ENCODE results near the gene ERC1. TPM values are rescaled to one million over a fixed set of nuclear protein-coding genes. Genes with fewer than 3 reads are reported as not detected.
A peak's percentile ranks its signal among the peaks of the same experiment; 100 is the strongest.
"Not testable (repeated sequence)": the region's sequence is repeated elsewhere in the genome, so short reads cannot be mapped to it uniquely, and the experiment has no call there.

Gene ERC1
- total and polyA plus RNA-seq, 7 donors = 5.4 to 97.8 (median 34.6) TPM

- Histone ChIP-seq H3K27me3 (no peaks in the 10 kb centered on the region), H3K4me3 (no peak overlapping the region), H3K27ac (no peak overlapping the region), H3K36me3 (no peaks in the 10 kb centered on the region), H3K4me1 (peaks cover 0 to 33% (median 19%) of the 10 kb centered on the region in 4 donors), H3K9me3 (no peaks in the 10 kb centered on the region)
- no peak for TF ChIP-seq EP300 (IDR thresholded peaks at IDR 0.05)
- no peak for TF ChIP-seq CTCF (IDR thresholded peaks at IDR 0.05)
- no peak for TF ChIP-seq POLR2AphosphoS5 (IDR thresholded peaks at IDR 0.05)
- TF ChIP-seq POLR2A (IDR thresholded peaks at IDR 0.05) = no peak
- DNase-seq = no peak
- intact Hi-C loops (cut with DNase I) = no loop called here
- WGBS, 2 donors = 73 to 80% methylated on average over 4 of the region's 4 CpGs
Observed at GRCh38 chr12:1050059-1050707, 59.2 kb downstream of the ERC1 start.

DNA sequence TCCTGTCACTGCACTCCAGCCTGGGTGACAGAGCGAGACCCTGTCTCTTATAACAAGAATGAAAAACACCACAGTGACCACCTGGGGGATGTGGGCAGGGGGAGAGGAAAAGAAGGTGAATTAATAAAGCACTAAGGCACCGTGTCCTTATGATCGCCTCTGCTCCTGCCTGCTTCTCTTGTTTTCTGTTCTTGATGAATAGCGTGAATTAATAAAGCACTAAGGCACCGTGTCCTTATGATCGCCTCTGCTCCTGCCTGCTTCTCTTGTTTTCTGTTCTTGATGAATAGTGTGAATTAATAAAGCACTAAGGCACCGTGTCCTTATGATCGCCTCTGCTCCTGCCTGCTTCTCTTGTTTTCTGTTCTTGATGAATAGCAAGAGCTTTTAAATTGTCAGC lies 60.6 kb downstream of the ERC1 start:
- intact Hi-C loops (cut with DNase I) = not testable (repeated sequence)

DNA sequence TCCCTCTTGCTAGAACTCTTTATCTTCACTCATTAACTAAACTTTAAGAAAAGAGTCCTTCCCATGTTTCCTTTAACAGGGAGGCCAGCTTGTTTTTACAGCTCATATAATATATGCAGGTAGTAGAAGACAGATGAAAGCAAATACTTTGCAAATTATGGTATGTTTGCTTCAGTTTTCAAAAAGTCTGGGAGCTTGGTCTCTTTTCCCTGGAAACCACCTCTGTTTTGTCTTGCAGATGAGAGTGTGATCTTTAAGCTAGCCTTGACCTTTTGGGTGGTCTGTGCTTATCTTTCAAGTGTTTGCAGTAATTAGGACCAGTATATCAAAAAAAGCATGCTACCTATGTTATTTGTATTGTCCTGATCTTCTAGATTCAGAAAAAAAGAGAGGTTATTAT lies 62.7 kb downstream of the ERC1 start:
- H3K27ac ChIP-seq = peak overlapping the region in 3 of 4 donors; percentile 6 to 46 (median 34)
- DNase-seq = no peak

More for the DNA sequence above, 60.6 kb downstream of the ERC1 start:
- peaks cover 0 to 33% (median 21%) of the 10 kb centered on the region in 4 donors for H3K4me1 ChIP-seq
- H3K4me3 ChIP-seq, DNase-seq, H3K27me3 ChIP-seq, H3K9me3 ChIP-seq, H3K36me3 ChIP-seq, H3K27ac ChIP-seq: not testable (repeated sequence)
- WGBS, 2 donors = 96 to 98% methylated on average over 8 of the region's 8 CpGs

DNA sequence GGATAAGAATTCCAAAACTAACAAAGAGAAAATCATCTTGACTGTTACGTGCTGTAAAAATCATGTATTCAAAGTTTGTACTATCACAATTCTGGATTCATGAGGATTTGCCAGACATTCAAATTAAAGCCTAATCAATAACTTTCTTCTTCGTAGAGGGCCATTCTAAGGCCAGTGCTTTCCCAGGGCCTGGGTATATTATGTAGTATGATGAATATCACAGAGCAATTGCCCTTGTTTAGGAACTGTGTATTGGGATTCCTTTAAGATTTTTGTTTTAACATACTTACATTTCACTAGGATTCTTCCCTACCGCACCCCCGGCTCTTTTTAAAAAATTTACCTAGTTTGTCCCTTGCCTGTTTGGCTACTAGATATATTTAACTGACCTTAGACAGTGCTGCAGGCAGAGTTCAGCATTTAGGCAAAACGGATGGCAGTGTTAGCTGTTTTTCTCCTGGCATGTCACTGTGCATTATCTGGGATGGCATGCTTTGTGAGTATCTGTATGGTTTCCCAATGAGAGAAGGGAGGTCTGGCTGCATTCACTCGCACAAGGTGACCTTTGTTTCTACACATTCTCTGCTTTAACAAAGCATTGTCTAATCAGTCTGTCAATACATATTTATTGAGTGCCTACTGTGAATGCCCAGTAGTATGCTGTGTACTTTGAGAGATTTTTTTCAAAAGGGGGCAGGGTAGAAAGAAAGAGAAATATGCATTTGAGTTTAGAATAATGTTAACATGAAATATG lies 63.3 kb downstream of the ERC1 start:
- intact Hi-C loops (cut with DNase I) = no loop called here
- no peak for DNase-seq
- no peaks in the 10 kb centered on the region for H3K36me3 ChIP-seq
- H3K27me3 ChIP-seq = no peaks in the 10 kb centered on the region
- TF ChIP-seq POLR2A (IDR thresholded peaks at IDR 0.05) (no peak), EP300 (IDR thresholded peaks at IDR 0.05) (no peak), CTCF (IDR thresholded peaks at IDR 0.05) (no peak), POLR2AphosphoS5 (IDR thresholded peaks at IDR 0.05) (no peak)
- peak overlapping the region; percentile 1 to 46 (median 40) for H3K27ac ChIP-seq
- peaks cover 0 to 4% (median 0%) of the 10 kb centered on the region in 4 donors for H3K9me3 ChIP-seq
- no peak overlapping the region for H3K4me3 ChIP-seq
- 63 to 76% methylated on average over 6 of the region's 6 CpGs for WGBS, 2 donors
- H3K4me1 ChIP-seq = peaks cover 0 to 25% (median 16%) of the 10 kb centered on the region in 4 donors

More for the DNA sequence above, 62.7 kb downstream of the ERC1 start:
- Histone ChIP-seq H3K9me3 (no peaks in the 10 kb centered on the region), H3K4me1 (peaks cover 0 to 25% (median 16%) of the 10 kb centered on the region in 4 donors), H3K27me3 (no peaks in the 10 kb centered on the region), H3K36me3 (no peaks in the 10 kb centered on the region), H3K4me3 (no peak overlapping the region)
- no peak for TF ChIP-seq POLR2AphosphoS5 (IDR thresholded peaks at IDR 0.05)
- TF ChIP-seq POLR2A (IDR thresholded peaks at IDR 0.05) = no peak
- TF ChIP-seq CTCF (IDR thresholded peaks at IDR 0.05) = no peak
- TF ChIP-seq EP300 (IDR thresholded peaks at IDR 0.05) = no peak
- intact Hi-C loops (cut with DNase I) = no loop called here

DNA sequence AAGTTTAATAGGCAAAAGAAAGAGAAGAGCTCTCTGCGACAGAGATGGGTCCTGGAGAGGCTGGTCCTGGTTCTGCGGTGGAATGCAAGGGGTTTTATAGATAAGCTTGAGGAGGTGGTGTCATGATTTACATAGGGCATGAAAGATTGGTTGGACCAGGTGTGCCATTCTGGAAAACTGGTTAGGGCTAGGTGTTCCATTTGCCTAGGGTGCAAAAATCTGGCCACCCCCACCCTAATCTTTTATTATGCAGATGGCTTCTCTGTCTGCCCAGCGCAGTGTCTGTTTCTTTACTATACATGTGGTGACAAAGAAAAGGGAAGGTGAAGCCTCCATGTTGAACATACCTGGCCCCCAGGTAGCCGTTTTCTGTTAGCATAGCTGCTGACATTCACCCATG lies 65.4 kb downstream of the ERC1 start:
- Histone ChIP-seq H3K36me3 (no peaks in the 10 kb centered on the region), H3K4me1 (peaks cover 0 to 25% (median 16%) of the 10 kb centered on the region in 4 donors), H3K27me3 (no peaks in the 10 kb centered on the region), H3K27ac (no peak overlapping the region), H3K9me3 (peaks cover 0 to 5% (median 2%) of the 10 kb centered on the region in 4 donors), H3K4me3 (no peak overlapping the region)
- intact Hi-C loops (cut with DNase I) = no loop called here
- TF ChIP-seq POLR2A (IDR thresholded peaks at IDR 0.05) (no peak), EP300 (IDR thresholded peaks at IDR 0.05) (no peak), POLR2AphosphoS5 (IDR thresholded peaks at IDR 0.05) (no peak), CTCF (IDR thresholded peaks at IDR 0.05) (no peak)
- no peak for DNase-seq
- whole genome bisulfite sequencing, 2 donors = 92 to 93% methylated on average over 4 of the region's 4 CpGs
